Measurements from ENCODE around the gene BANP. TPM values are rescaled to one million over a fixed set of nuclear protein-coding genes. Genes with fewer than 3 reads are reported as not detected.

The BANP gene
- total and polyA plus RNA-seq, 4 donors = 7.4 to 35.6 (median 19.7) TPM

DNA sequence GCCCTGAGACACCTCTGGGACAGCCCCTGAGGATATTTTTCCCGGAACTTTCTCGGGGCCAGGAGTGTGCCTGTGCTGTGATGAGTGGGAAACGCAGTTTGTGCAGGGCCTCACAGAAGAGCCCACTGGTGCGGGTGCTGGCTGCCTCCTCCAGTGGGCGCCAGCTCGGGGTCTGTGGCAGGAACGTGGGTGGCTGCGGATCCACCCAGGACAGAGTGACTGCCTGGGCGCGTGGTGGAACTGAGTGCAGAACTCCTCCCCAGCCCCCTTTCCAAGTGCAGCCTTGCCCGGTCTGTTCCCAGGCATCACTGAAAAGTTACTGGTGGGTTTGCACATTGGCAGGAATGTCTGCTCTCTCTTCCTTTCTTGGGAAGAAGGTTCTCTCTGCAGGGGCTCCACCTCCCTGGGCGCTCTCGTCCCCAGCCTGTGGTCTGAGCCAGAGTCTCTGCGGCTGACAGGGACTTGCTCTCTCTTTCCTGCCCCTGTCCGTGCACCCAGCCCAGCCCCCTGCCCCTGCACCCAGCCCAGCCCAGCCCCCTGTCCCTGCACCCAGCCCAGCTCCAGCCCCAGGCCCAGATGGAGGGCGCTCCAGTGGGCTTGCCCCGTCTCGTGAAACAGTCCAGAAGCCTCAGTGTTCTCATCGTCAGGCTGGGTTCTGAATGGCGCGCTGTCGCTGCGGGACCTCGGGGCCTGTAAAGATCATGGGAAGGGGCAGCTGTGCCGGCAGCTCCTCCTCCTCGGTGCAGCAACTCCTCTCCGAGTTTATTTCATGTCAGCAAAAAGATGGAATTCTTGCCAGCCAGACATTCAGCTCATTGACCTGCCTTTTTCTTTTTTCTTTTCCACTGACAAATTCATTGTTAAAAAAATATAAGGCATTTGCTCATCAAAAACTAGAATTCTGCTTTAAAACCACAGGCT is 117.5 kb downstream of the BANP start:
- H3K4me1 ChIP-seq (ENCODE audit: control insufficient read depth in 1 of 2, insufficient read depth in 2 of 2, low read length in 2 of 2) = no peaks in the 10 kb centered on the region
- no peak overlapping the region for H3K4me3 ChIP-seq (ENCODE audit: low read length in 2 of 2)
- DNase-seq (peak; percentile 36 to 68), ATAC-seq (ENCODE audit: low FRiP score) (no peak)
- H3K36me3 ChIP-seq (ENCODE audit: control insufficient read depth in 1 of 2, insufficient read depth in 2 of 2, low read length in 1 of 2) = peaks cover 0 to 7% of the 10 kb centered on the region in 2 donors
- intact Hi-C loops (cut with DNase I) = no loop called here
- H3K27me3 ChIP-seq (ENCODE audit: control insufficient read depth in 1 of 2, insufficient read depth in 2 of 2, low read length in 1 of 2) = no peaks in the 10 kb centered on the region
- WGBS, 2 donors = 90 to 91% methylated on average over 27 of the region's 27 CpGs
- H3K27ac ChIP-seq (ENCODE audit: low read depth in 1 of 2, low read length in 2 of 2) = no peak overlapping the region
- H3K9me3 ChIP-seq (ENCODE audit: control insufficient read depth, low read length) = no peaks in the 10 kb centered on the region

DNA sequence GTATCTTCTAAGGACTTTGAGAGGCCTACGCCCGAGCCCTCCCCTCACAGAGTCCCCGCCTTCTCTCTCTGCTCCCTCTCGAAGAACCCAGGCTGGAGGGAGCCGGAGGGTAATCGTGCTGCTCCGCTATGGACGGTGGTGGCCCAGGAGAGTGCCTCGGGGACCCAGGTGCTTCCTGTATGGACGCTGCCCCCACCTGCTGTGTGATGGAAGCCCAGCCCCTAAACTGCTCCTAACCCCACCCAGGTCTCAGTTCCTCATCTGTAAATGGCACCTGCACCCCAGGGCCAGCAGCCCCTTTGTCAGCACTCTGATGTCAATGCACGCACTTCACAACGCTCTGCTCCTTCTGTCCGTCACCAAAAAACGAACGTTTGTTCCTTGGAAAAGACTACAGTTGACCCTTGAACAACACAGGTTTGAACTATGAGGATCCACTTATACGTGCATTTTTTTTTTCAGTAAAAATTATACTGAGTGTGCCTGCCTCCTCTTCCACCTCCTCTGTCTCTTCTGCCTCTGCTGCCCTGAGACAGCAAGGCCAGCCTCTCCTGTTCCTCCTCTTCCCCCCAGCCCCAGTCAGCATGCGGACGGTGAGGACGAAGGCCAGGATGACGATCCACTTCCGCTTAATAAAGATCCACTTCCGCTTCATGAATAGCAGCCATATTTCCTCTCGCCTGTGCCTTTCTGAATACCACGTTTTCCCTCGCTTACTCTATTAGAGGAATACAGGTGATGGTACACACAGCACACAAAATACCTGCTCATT is 118.3 kb downstream of the BANP start:
- Histone ChIP-seq H3K27ac (ENCODE audit: low read depth in 1 of 2, low read length in 2 of 2) (no peak overlapping the region), H3K9me3 (ENCODE audit: control insufficient read depth, low read length) (no peaks in the 10 kb centered on the region), H3K4me3 (ENCODE audit: low read length in 2 of 2) (no peak overlapping the region), H3K36me3 (ENCODE audit: control insufficient read depth in 1 of 2, insufficient read depth in 2 of 2, low read length in 1 of 2) (peaks cover 0 to 7% of the 10 kb centered on the region in 2 donors), H3K4me1 (ENCODE audit: control insufficient read depth in 1 of 2, insufficient read depth in 2 of 2, low read length in 2 of 2) (no peaks in the 10 kb centered on the region), H3K27me3 (ENCODE audit: control insufficient read depth in 1 of 2, insufficient read depth in 2 of 2, low read length in 1 of 2) (no peaks in the 10 kb centered on the region)
- 92 to 95% methylated on average over 25 of the region's 25 CpGs for WGBS, 2 donors
- intact Hi-C loops (cut with DNase I) = no loop called here
- ATAC-seq (ENCODE audit: low FRiP score) (no peak), DNase-seq (peak in 1 of 2 donors; percentile 59)

GRCh38 chr16:88070341-88070740 is 119.1 kb downstream of the BANP start:
- Histone ChIP-seq H3K36me3 (ENCODE audit: control insufficient read depth in 1 of 2, insufficient read depth in 2 of 2, low read length in 1 of 2) (peaks cover 0 to 7% of the 10 kb centered on the region in 2 donors), H3K27ac (ENCODE audit: low read depth in 1 of 2, low read length in 2 of 2) (no peak overlapping the region), H3K4me1 (ENCODE audit: control insufficient read depth in 1 of 2, insufficient read depth in 2 of 2, low read length in 2 of 2) (no peaks in the 10 kb centered on the region), H3K4me3 (ENCODE audit: low read length in 2 of 2) (no peak overlapping the region), H3K9me3 (ENCODE audit: control insufficient read depth, low read length) (no peaks in the 10 kb centered on the region), H3K27me3 (ENCODE audit: control insufficient read depth in 1 of 2, insufficient read depth in 2 of 2, low read length in 1 of 2) (no peaks in the 10 kb centered on the region)
- peak in 1 of 2 donors; percentile 70 for DNase-seq
- ATAC-seq (ENCODE audit: low FRiP score) = no peak
- intact Hi-C loops (cut with DNase I) = no loop called here
- WGBS, 2 donors = 92% methylated on average over 12 of the region's 12 CpGs

DNA sequence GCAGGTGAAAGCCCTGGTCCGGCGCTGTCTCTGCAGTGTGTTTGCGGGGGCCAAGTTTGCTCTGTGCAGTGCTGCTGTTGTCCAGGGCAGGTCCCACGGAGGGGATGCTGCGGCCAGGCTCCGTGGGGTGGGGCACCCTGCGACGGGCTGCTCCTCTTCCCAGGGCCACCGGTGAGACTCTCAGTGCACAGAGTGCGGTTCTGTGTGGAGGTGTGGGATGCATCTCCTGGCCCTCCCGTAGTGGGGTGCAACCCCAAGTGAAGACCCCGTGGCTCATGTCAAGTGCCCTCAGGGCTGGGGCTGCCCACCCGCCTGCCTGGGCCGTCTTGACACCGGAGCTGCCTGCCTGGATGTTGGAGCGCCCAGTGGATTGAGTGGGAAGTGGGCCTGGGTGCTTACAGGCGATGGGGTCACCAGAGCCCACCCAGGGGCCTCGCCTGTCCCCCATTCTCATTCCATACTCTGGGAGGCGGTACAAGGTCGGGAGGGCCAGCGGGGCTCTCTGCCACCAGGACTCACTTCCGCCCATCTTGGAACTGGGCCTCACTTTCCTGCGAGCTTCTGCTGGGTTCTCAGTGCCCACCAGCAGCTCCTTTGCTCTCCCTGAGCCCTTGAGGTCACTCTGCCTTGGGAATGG is 119.9 kb downstream of the BANP start:
- 94 to 95% methylated on average over 22 to 23 of the region's 23 CpGs for WGBS, 2 donors
- no peaks in the 10 kb centered on the region for H3K4me1 ChIP-seq (ENCODE audit: control insufficient read depth in 1 of 2, insufficient read depth in 2 of 2, low read length in 2 of 2)
- H3K27me3 ChIP-seq (ENCODE audit: control insufficient read depth in 1 of 2, insufficient read depth in 2 of 2, low read length in 1 of 2) = no peaks in the 10 kb centered on the region
- DNase-seq (peak in 1 of 2 donors; percentile 60), ATAC-seq (ENCODE audit: low FRiP score) (no peak)
- no peak overlapping the region for H3K4me3 ChIP-seq (ENCODE audit: low read length in 2 of 2)
- no peak overlapping the region for H3K27ac ChIP-seq (ENCODE audit: low read depth in 1 of 2, low read length in 2 of 2)
- peaks cover 0 to 7% of the 10 kb centered on the region in 2 donors for H3K36me3 ChIP-seq (ENCODE audit: control insufficient read depth in 1 of 2, insufficient read depth in 2 of 2, low read length in 1 of 2)
- intact Hi-C loops (cut with DNase I) = no loop called here
- no peaks in the 10 kb centered on the region for H3K9me3 ChIP-seq (ENCODE audit: control insufficient read depth, low read length)

GRCh38 chr16:88071908-88072307 is 120.7 kb downstream of the BANP start:
- no peak for ATAC-seq (ENCODE audit: low FRiP score)

DNA sequence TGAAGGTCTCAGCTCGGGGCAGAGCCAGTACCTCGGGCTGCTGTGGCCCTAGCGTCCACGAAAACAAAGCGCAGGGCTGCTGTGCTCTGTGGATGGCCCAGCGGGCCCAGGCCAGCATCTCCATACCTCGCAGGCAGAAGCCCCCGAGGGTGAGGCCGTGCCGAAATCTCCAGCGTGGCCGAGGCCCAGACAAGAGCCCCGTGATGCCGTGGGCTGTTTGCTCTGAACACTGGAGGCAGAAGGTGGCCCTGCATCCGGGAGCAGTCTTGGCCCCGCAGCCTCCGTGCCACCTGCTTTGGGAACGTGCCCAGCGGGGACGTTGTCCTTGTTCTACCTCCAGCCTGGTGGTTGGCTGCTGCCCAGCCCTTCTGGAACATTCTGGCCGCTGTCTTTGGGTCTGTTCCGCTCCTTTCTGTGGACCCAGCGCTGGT is 121.4 kb downstream of the BANP start:
- peaks cover 0 to 7% of the 10 kb centered on the region in 2 donors for H3K36me3 ChIP-seq (ENCODE audit: control insufficient read depth in 1 of 2, insufficient read depth in 2 of 2, low read length in 1 of 2)
- intact Hi-C loops (cut with DNase I) = no loop called here
- H3K9me3 ChIP-seq (ENCODE audit: control insufficient read depth, low read length) = no peaks in the 10 kb centered on the region
- H3K27ac ChIP-seq (ENCODE audit: low read depth in 1 of 2, low read length in 2 of 2) = no peak overlapping the region
- DNase-seq (peak in 1 of 2 donors; percentile 67), ATAC-seq (ENCODE audit: low FRiP score) (no peak)
- no peaks in the 10 kb centered on the region for H3K27me3 ChIP-seq (ENCODE audit: control insufficient read depth in 1 of 2, insufficient read depth in 2 of 2, low read length in 1 of 2)
- no peaks in the 10 kb centered on the region for H3K4me1 ChIP-seq (ENCODE audit: control insufficient read depth in 1 of 2, insufficient read depth in 2 of 2, low read length in 2 of 2)
- WGBS, 2 donors = 90% methylated on average over 23 of the region's 23 CpGs
- no peak overlapping the region for H3K4me3 ChIP-seq (ENCODE audit: low read length in 2 of 2)

More at GRCh38 chr16:88071908-88072307, 120.7 kb downstream of the BANP start:
- Histone ChIP-seq H3K4me1 (ENCODE audit: control insufficient read depth in 1 of 2, insufficient read depth in 2 of 2, low read length in 2 of 2) (no peaks in the 10 kb centered on the region), H3K27me3 (ENCODE audit: control insufficient read depth in 1 of 2, insufficient read depth in 2 of 2, low read length in 1 of 2) (no peaks in the 10 kb centered on the region), H3K36me3 (ENCODE audit: control insufficient read depth in 1 of 2, insufficient read depth in 2 of 2, low read length in 1 of 2) (peaks cover 0 to 7% of the 10 kb centered on the region in 2 donors), H3K4me3 (ENCODE audit: low read length in 2 of 2) (no peak overlapping the region), H3K27ac (ENCODE audit: low read depth in 1 of 2, low read length in 2 of 2) (no peak overlapping the region), H3K9me3 (ENCODE audit: control insufficient read depth, low read length) (no peaks in the 10 kb centered on the region)
- WGBS, 2 donors = 93 to 95% methylated on average over 33 of the region's 33 CpGs
- DNase-seq = peak in 1 of 2 donors; percentile 68
- intact Hi-C loops (cut with DNase I) = no loop called here

- H3K9me3 ChIP-seq (ENCODE audit: control insufficient read depth, low read length) = no peaks in the 10 kb centered on the region
- peak in 1 of 2 donors; percentile 65 for DNase-seq
- no peaks in the 10 kb centered on the region for H3K27me3 ChIP-seq (ENCODE audit: control insufficient read depth in 1 of 2, insufficient read depth in 2 of 2, low read length in 1 of 2)
- H3K4me3 ChIP-seq (ENCODE audit: low read length in 2 of 2) = no peak overlapping the region
- H3K27ac ChIP-seq (ENCODE audit: low read depth in 1 of 2, low read length in 2 of 2) = no peak overlapping the region
- WGBS, 2 donors = 91% methylated on average over 36 of the region's 36 CpGs
- intact Hi-C loops (cut with DNase I) = no loop called here
- ATAC-seq (ENCODE audit: low FRiP score) = no peak
- H3K36me3 ChIP-seq (ENCODE audit: control insufficient read depth in 1 of 2, insufficient read depth in 2 of 2, low read length in 1 of 2) = peaks cover 0 to 7% of the 10 kb centered on the region in 2 donors
- H3K4me1 ChIP-seq (ENCODE audit: control insufficient read depth in 1 of 2, insufficient read depth in 2 of 2, low read length in 2 of 2) = no peaks in the 10 kb centered on the region
Observed at GRCh38 chr16:88073201-88073721, 122.0 kb downstream of the BANP start.

GRCh38 chr16:88074041-88074440 is 122.8 kb downstream of the BANP start:
- no peak for ATAC-seq (ENCODE audit: low FRiP score)
- H3K4me1 ChIP-seq (ENCODE audit: control insufficient read depth in 1 of 2, insufficient read depth in 2 of 2, low read length in 2 of 2) = no peaks in the 10 kb centered on the region
- H3K4me3 ChIP-seq (ENCODE audit: low read length in 2 of 2) = no peak overlapping the region
- WGBS, 2 donors = 94% methylated on average over 6 of the region's 6 CpGs
- intact Hi-C loops (cut with DNase I) = no loop called here
- DNase-seq = peak; percentile 37 to 64
- H3K9me3 ChIP-seq (ENCODE audit: control insufficient read depth, low read length) = no peaks in the 10 kb centered on the region
- peaks cover 0 to 9% of the 10 kb centered on the region in 2 donors for H3K36me3 ChIP-seq (ENCODE audit: control insufficient read depth in 1 of 2, insufficient read depth in 2 of 2, low read length in 1 of 2)
- no peaks in the 10 kb centered on the region for H3K27me3 ChIP-seq (ENCODE audit: control insufficient read depth in 1 of 2, insufficient read depth in 2 of 2, low read length in 1 of 2)
- H3K27ac ChIP-seq (ENCODE audit: low read depth in 1 of 2, low read length in 2 of 2) = no peak overlapping the region

All from aorta (tissue), 5 donors.